H1 (cell line): Measurements from ENCODE around the gene CCDC93. TPM values are rescaled to one million over a fixed set of nuclear protein-coding genes. Genes with fewer than 3 reads are reported as not detected.

Experiments
- CTCF ChIA-PET: fragments of 300-600 bp; sonication (Branson Sonifier 250); formaldehyde crosslinking; loops from one replicate; lab custom pipeline; 2021; ENCODE audit not compliant: partially characterized antibody; lab: Charles Lee
- POLR2A ChIA-PET: fragments of 300-600 bp; sonication (Branson Sonifier 250); formaldehyde crosslinking; loops from one replicate; lab custom pipeline; 2021; ENCODE audit warnings: inconsistent platforms; ENCODE audit not compliant: partially characterized antibody; lab: Charles Lee
- DNase-seq, 2 experiments: peaks; one replicate each; pipeline versions ENCODE4 v3.0.0 to v3.0.0-alpha.2; 2010 to 2022; ENCODE audit warnings: low spot score in 2 of 2, low read depth in 1 of 2, mixed read lengths in 1 of 2
- FAIRE-seq: peaks from 2 replicates; lab custom pipeline; 2011; peaks lifted over from hg19 to GRCh38; lab: Jason Lieb, UNC
- H2AFZ ChIP-seq: 2 replicates; pipeline ENCODE4 v1.8.1; 2012; ENCODE audit warnings: low read length, inconsistent platforms
- H2AK5ac ChIP-seq: 2 replicates; pipeline ENCODE4 v1.6.1; 2013; ENCODE audit warnings: low read depth, low read length
- H2BK120ac ChIP-seq: replicated peaks from 2 replicates; pipeline ENCODE3; 2013; ENCODE audit warnings: low read depth, low read length, inconsistent platforms
- H2BK12ac ChIP-seq: 2 replicates; pipeline ENCODE4 v1.6.1; 2013; ENCODE audit warnings: low read depth, low read length
- H2BK15ac ChIP-seq: 2 replicates; pipeline ENCODE4 v1.6.1; 2013; ENCODE audit warnings: low read length
- H2BK20ac ChIP-seq: 2 replicates; pipeline ENCODE4 v1.6.1; 2013; ENCODE audit warnings: low read length
- H2BK5ac ChIP-seq: 2 replicates; pipeline ENCODE4 v1.6.1; 2013; ENCODE audit warnings: low read depth, low read length
- H3K14ac ChIP-seq: 2 replicates; pipeline ENCODE4 v1.6.1; 2013; ENCODE audit warnings: inconsistent platforms; ENCODE audit not compliant: insufficient read length
- H3K18ac ChIP-seq: 2 replicates; pipeline ENCODE4 v1.6.1; 2013; ENCODE audit warnings: low read length; ENCODE audit errors: extremely low read depth
- H3K23ac ChIP-seq: 2 replicates; pipeline ENCODE4 v1.6.1; 2013; ENCODE audit warnings: inconsistent platforms; ENCODE audit not compliant: insufficient read length
- H3K23me2 ChIP-seq: 2 replicates; pipeline ENCODE4 v1.6.1; 2013; ENCODE audit warnings: low read depth, low read length
- H3K27ac ChIP-seq: 2 replicates; pipeline ENCODE4 v1.6.1; 2011; ENCODE audit warnings: low read depth, low read length, inconsistent platforms
- H3K27me3 ChIP-seq, 4 experiments: replicated peaks in 1 of 4; 1 replicate in 1 of 4; 2 replicates in 3 of 4; pipeline versions ENCODE4 v1.6.1 to v1.8.1; 2011 to 2013; ENCODE audit warnings: low read length in 3 of 4, mild to moderate bottlenecking in 3 of 4, inconsistent platforms in 2 of 4, mixed read lengths in 2 of 4, moderate library complexity in 1 of 4; ENCODE audit not compliant: control insufficient read depth in 3 of 4, insufficient read depth in 3 of 4; ENCODE audit errors: extremely low read depth in 1 of 4
- H3K36me3 ChIP-seq, 4 experiments: 2 replicates each; pipeline versions ENCODE4 v1.6.1 to v1.8.1; 2011 to 2013; ENCODE audit warnings: mild to moderate bottlenecking in 4 of 4, low read length in 3 of 4, moderate library complexity in 2 of 4, control low read depth in 1 of 4, inconsistent platforms in 1 of 4; ENCODE audit not compliant: insufficient read depth in 4 of 4, control insufficient read depth in 2 of 4
- H3K4ac ChIP-seq: replicated peaks from 2 replicates; pipeline ENCODE3; 2013; ENCODE audit warnings: low read length, low read depth, mixed read lengths, inconsistent platforms; ENCODE audit not compliant: insufficient read length
- H3K4me1 ChIP-seq, 4 experiments: replicated peaks in 1 of 4; 1 replicate in 1 of 4; 2 replicates in 3 of 4; pipeline versions ENCODE4 v1.6.1 to v1.8.1; 2011 to 2013; ENCODE audit warnings: low read length in 3 of 4, inconsistent platforms in 2 of 4, mixed read lengths in 1 of 4; ENCODE audit not compliant: insufficient read depth in 4 of 4, control insufficient read depth in 3 of 4
- H3K4me2 ChIP-seq, 2 experiments: 2 replicates each; pipeline versions ENCODE4 v1.6.1 to v1.8.1; 2011 to 2013; ENCODE audit warnings: low read depth in 2 of 2, low read length in 2 of 2, control low read depth in 1 of 2, inconsistent platforms in 1 of 2, mild to moderate bottlenecking in 1 of 2; ENCODE audit not compliant: insufficient read depth in 1 of 2
- H3K4me3 ChIP-seq, 4 experiments: fragments of 200-600, 300-600 bp in 1 of 4; sonication (generic), shearing (Covaris generic), sonication (Bioruptor Twin) in 1 of 4; 2 replicates each; pipeline versions ENCODE4 v1.5.1 to v1.8.1; 2011 to 2016; ENCODE audit warnings: low read length in 4 of 4, low read depth in 3 of 4, control low read depth in 2 of 4, inconsistent platforms in 2 of 4, mild to moderate bottlenecking in 2 of 4, mixed read lengths in 1 of 4, moderate library complexity in 1 of 4; ENCODE audit not compliant: insufficient read depth in 2 of 4; ENCODE audit errors: extremely low read depth in 1 of 4
- H3K56ac ChIP-seq: replicated peaks from 2 replicates; pipeline ENCODE3; 2013; ENCODE audit warnings: low read depth, mild to moderate bottlenecking, mixed read lengths, low read length, inconsistent platforms; ENCODE audit not compliant: insufficient read length
- H3K79me1 ChIP-seq: 2 replicates; pipeline ENCODE4 v1.6.1; 2013; ENCODE audit warnings: low read depth, low read length, control low read depth
- H3K79me2 ChIP-seq, 2 experiments: 2 replicates each; pipeline versions ENCODE4 v1.6.1 to v1.8.1; 2012 to 2013; ENCODE audit warnings: low read length in 2 of 2, mild to moderate bottlenecking in 2 of 2, inconsistent platforms in 1 of 2; ENCODE audit not compliant: insufficient read depth in 2 of 2, control insufficient read depth in 1 of 2
- H3K9ac ChIP-seq, 4 experiments: replicated peaks in 1 of 4; 1 replicate in 1 of 4; 2 replicates in 3 of 4; pipeline versions ENCODE4 v1.6.1 to v1.8.1; 2011 to 2013; ENCODE audit warnings: low read depth in 3 of 4, low read length in 3 of 4, control low read depth in 2 of 4, mild to moderate bottlenecking in 2 of 4, moderate library complexity in 2 of 4, inconsistent platforms in 1 of 4; ENCODE audit errors: extremely low read depth in 1 of 4
- H3K9me3 ChIP-seq, 2 experiments: 2 replicates each; pipeline versions ENCODE4 v1.6.1 to v1.8.1; 2012 to 2013; ENCODE audit warnings: mild to moderate bottlenecking in 2 of 2, moderate library complexity in 2 of 2, control low read depth in 1 of 2, inconsistent platforms in 1 of 2, low read depth in 1 of 2, low read length in 1 of 2, mixed read lengths in 1 of 2; ENCODE audit not compliant: insufficient read depth in 2 of 2
- H4K20me1 ChIP-seq, 2 experiments: replicated peaks in 1 of 2; 2 replicates each; pipeline versions ENCODE3 to v1.8.1; 2011 to 2013; ENCODE audit warnings: inconsistent platforms in 2 of 2, low read length in 2 of 2, mild to moderate bottlenecking in 1 of 2; ENCODE audit not compliant: insufficient read depth in 2 of 2, control insufficient read depth in 1 of 2
- H4K5ac ChIP-seq: 2 replicates; pipeline ENCODE4 v1.6.1; 2013; ENCODE audit warnings: low read length, low read depth, mixed read lengths, inconsistent platforms; ENCODE audit not compliant: insufficient read length
- H4K8ac ChIP-seq: 2 replicates; pipeline ENCODE4 v1.8.0; 2013; ENCODE audit warnings: mild to moderate bottlenecking, moderate library complexity, low read length, inconsistent platforms; ENCODE audit not compliant: insufficient read depth; ENCODE audit errors: extremely low read depth
- H4K91ac ChIP-seq: replicated peaks from 2 replicates; pipeline ENCODE3; 2013; ENCODE audit warnings: low read length, mixed read lengths, inconsistent platforms; ENCODE audit not compliant: insufficient read length
- CTCF ChIP-seq, 3 experiments: IDR thresholded peaks; 1 replicate in 2 of 3; 2 replicates in 1 of 3; pipeline versions ENCODE4 v1.5.1 to v1.6.1; 2011; ENCODE audit warnings: low read length in 3 of 3, mild to moderate bottlenecking in 3 of 3, inconsistent platforms in 2 of 3, low read depth in 1 of 3, moderate library complexity in 1 of 3; ENCODE audit not compliant: insufficient read depth in 1 of 3; ENCODE audit errors: control extremely low read depth in 1 of 3
- POU5F1 ChIP-seq: IDR thresholded peaks from 2 replicates; pipeline ENCODE4 v1.6.1; 2011; ENCODE audit warnings: low read depth, mild to moderate bottlenecking, low read length, moderate library complexity
- RFX5 ChIP-seq: IDR thresholded peaks from 2 replicates; pipeline ENCODE4 v1.6.1; 2011; ENCODE audit warnings: low read depth, low read length, improper control_type of control experiment, borderline replicate concordance
- WGBS, 2 experiments: shearing (Covaris generic) in 1 of 2; methylation state at CpG; one replicate each; pipeline versions ENCODE4 v1.1.6 to v1.1.7; 2013 to 2015; ENCODE audit warnings: low lambda C conversion rate in 2 of 2, mixed read lengths in 2 of 2, inconsistent platforms in 1 of 2, low coverage in 1 of 2, missing lambda C conversion rate in 1 of 2; ENCODE audit not compliant: insufficient replicate concordance in 2 of 2, insufficient coverage in 1 of 2, insufficient read length in 1 of 2; ENCODE audit errors: extremely low coverage in 1 of 2, missing lambda C conversion rate in 1 of 2; 5-methylcytosine and 5-hydroxymethylcytosine counted together
- polyA plus RNA-seq, 7 experiments: library from polyadenylated mRNA; depleted of rRNA in 3 of 7; stranded (reverse) in 5 of 7; unstranded in 2 of 7; fragments of >200 nt in 5 of 7; fragments of 200-250 nt in 2 of 7; gene quantifications; 1 replicate in 5 of 7; 2 replicates in 1 of 7; 4 replicates in 1 of 7; pipeline versions ENCODE4 v1.2.1 to v1.2.3, GENCODE V29; 2011 to 2013; ENCODE audit warnings: missing spikeins in 2 of 7, mixed read lengths in 2 of 7
- total RNA-seq: library from RNA; stranded (reverse); fragmentation: NEBNext Ultra II Directional; extraction: Animal tissue kit (Norgen Biotek cat#: 25700); gene quantifications from 2 replicates; pipeline ENCODE4 v1.2.1, GENCODE V29; 2021
- TF ChIP-seq, protein P1 (sequence below): IDR thresholded peaks from 2 replicates; pipeline ENCODE4 v1.6.1; 2012; ENCODE audit warnings: low read length, inconsistent platforms

Gene CCDC93
- total and polyA plus RNA-seq, 2 of the 8 experiments (the other 6 are each of a cell fraction or from before 2014, with no cell fraction given): 5.5 to 18.0 TPM

DNA sequence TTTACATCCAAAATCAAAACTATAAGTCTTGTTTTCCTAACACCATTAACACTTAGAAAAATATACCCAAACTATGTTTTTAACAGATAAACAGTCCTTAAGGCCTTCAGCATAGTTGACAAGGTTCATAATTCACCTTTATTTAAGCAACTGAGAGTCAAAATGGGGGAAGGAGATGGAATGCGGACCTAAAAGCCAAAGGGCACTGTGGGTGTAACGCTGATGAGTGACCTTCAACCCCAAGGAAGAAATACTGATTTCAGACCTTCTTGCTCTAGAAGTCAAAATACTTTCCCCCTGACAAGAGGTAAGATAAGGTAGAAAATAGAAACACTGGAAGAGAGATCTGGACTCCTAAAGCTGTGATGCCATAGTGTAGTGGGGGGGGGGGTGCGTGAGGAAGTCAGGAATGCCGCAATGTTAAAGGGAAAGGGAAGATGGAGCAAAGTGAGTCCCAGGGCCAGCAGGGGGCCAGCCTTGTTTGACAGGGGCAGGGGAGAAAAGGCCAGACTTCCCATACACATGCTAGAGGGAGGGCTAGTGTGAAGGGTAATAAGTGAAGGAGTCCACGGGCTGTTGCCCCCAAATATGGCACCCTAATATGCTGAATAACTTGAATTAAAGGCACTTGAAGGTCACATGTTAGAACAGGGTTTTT lies 31.4 kb downstream of the CCDC93 start:
- no peak overlapping the region for H3K4me2 ChIP-seq
- H3K4ac ChIP-seq: no peak overlapping the region
- no peak overlapping the region for H3K27ac ChIP-seq
- no peak overlapping the region for H3K18ac ChIP-seq
- no peak overlapping the region for H2BK5ac ChIP-seq
- ChIA-PET POLR2A (no interaction called here), CTCF (no interaction called here)
- H2BK15ac ChIP-seq: no peak overlapping the region
- DNase-seq (peak in 1 of 2 experiments; percentile 48), FAIRE-seq (no peak)
- H2AK5ac ChIP-seq: no peak overlapping the region
- no peak for TF ChIP-seq RFX5
- TF ChIP-seq, protein P1, sequence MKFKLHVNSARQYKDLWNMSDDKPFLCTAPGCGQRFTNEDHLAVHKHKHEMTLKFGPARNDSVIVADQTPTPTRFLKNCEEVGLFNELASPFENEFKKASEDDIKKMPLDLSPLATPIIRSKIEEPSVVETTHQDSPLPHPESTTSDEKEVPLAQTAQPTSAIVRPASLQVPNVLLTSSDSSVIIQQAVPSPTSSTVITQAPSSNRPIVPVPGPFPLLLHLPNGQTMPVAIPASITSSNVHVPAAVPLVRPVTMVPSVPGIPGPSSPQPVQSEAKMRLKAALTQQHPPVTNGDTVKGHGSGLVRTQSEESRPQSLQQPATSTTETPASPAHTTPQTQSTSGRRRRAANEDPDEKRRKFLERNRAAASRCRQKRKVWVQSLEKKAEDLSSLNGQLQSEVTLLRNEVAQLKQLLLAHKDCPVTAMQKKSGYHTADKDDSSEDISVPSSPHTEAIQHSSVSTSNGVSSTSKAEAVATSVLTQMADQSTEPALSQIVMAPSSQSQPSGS: no peak
- TF ChIP-seq POU5F1: no peak
- peak in 1 of 3 experiments; percentile 9; a peak in 1 of 4 replicates for TF ChIP-seq CTCF (IDR thresholded peaks at IDR 0.05; ENCODE audit: control extremely low read depth in 1 of 3, insufficient read depth in 1 of 3, low read depth in 1 of 3, low read length in 3 of 3)
- H3K4me3 ChIP-seq: no peak overlapping the region
- H4K91ac ChIP-seq: no peak overlapping the region
- WGBS, 2 experiments: 89% methylated on average over 5 of the region's 5 CpGs; no CpG with 5 or more reads in 1 of the 2 experiments
- no peak overlapping the region for H2AFZ ChIP-seq
- no peak overlapping the region for H3K14ac ChIP-seq
- H3K27me3 ChIP-seq: no peaks in the 10 kb centered on the region
- no peaks in the 10 kb centered on the region for H3K79me1 ChIP-seq
- no peak overlapping the region for H2BK12ac ChIP-seq
- no peaks in the 10 kb centered on the region for H3K79me2 ChIP-seq
- H4K5ac ChIP-seq: no peak overlapping the region
- H3K23ac ChIP-seq: no peak overlapping the region
- H4K20me1 ChIP-seq: no peaks in the 10 kb centered on the region
- no peak overlapping the region for H2BK120ac ChIP-seq
- H2BK20ac ChIP-seq: no peak overlapping the region
- H3K56ac ChIP-seq: no peak overlapping the region
- H3K9me3 ChIP-seq: no peaks in the 10 kb centered on the region
- H3K36me3 ChIP-seq: peaks cover 0 to 5% (median 0%) of the 10 kb centered on the region in 4 experiments; a peak in 3 of 8 replicates
- H3K23me2 ChIP-seq: no peaks in the 10 kb centered on the region
- H3K4me1 ChIP-seq: no peaks in the 10 kb centered on the region
- H4K8ac ChIP-seq: no peak overlapping the region
- no peak overlapping the region for H3K9ac ChIP-seq
